CD4-positive, alpha-beta T cell treated with Interleukin-15 for 1 hour (primary cell): ENCODE data around the gene COBLL1.
"Not testable (repeated sequence)": the region's sequence is repeated elsewhere in the genome, so short reads cannot be mapped to it uniquely, and the experiment has no call there.

Experiments
- DNase-seq: peaks from one replicate; pipeline ENCODE4 v3.0.0-alpha.2; 2020

Gene COBLL1

GRCh38 chr2:164747783-164748433 is 93.7 kb downstream of the COBLL1 start:
- no peak for DNase-seq

- DNase-seq: no peak
Observed at GRCh38 chr2:164747140-164747539, 94.5 kb downstream of the COBLL1 start.

GRCh38 chr2:164746713-164747112 is 94.9 kb downstream of the COBLL1 start:
- no peak for DNase-seq

GRCh38 chr2:164745012-164745797 is 96.4 kb downstream of the COBLL1 start:
- no peak for DNase-seq

GRCh38 chr2:164742738-164743317 is 98.8 kb downstream of the COBLL1 start:
- DNase-seq: no peak

GRCh38 chr2:164739966-164740365 is 101.7 kb downstream of the COBLL1 start:
- DNase-seq: no peak

- peak; percentile 50 for DNase-seq
Observed at GRCh38 chr2:164737612-164738081, 104.0 kb downstream of the COBLL1 start.

GRCh38 chr2:164735309-164735919 is 106.2 kb downstream of the COBLL1 start:
- no peak for DNase-seq

- no peak for DNase-seq
Observed at GRCh38 chr2:164734196-164734595, 107.4 kb downstream of the COBLL1 start.

GRCh38 chr2:164725542-164725941 is 116.1 kb downstream of the COBLL1 start:
- DNase-seq: no peak

- no peak for DNase-seq
Observed at GRCh38 chr2:164722616-164723338, 118.8 kb downstream of the COBLL1 start.

GRCh38 chr2:164721430-164721829 is 120.2 kb downstream of the COBLL1 start:
- DNase-seq: no peak

- DNase-seq: no peak
Observed at GRCh38 chr2:164719996-164720941, 121.4 kb downstream of the COBLL1 start.

GRCh38 chr2:164717000-164717803 is 124.4 kb downstream of the COBLL1 start:
- no peak for DNase-seq

- no peak for DNase-seq
Observed at GRCh38 chr2:164714471-164714870, 127.2 kb downstream of the COBLL1 start.

GRCh38 chr2:164711766-164712138 is 129.9 kb downstream of the COBLL1 start:
- no peak for DNase-seq

GRCh38 chr2:164710837-164711765 is 130.5 kb downstream of the COBLL1 start:
- DNase-seq: no peak

GRCh38 chr2:164710252-164710836 is 131.3 kb downstream of the COBLL1 start:
- DNase-seq: not testable (repeated sequence)

- DNase-seq: no peak
Observed at GRCh38 chr2:164706522-164706921, 135.1 kb downstream of the COBLL1 start.
